ENCODE measurements around the gene LRRC4C.

DNA sequence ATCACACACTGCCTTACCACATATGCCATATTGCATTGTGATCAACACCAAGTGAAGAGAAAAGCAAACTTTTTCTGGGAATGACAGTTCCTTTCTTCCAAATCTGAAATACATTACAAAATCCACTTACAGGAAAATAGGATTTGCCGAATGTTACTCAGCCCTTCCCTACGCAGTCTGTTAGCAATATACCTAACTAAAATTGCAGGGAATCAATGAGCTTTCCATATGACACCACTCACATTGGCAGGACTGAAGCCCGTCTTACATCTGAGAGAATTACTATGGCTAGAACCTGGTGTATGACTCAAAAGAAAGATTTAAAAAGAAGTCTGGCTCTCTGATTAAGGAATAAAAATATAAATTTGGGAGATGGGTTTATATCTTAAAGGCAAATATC is 136.0 kb downstream of the LRRC4C start:
- no peak for TF ChIP-seq TAF1 (IDR thresholded peaks at IDR 0.05; ENCODE audit: borderline replicate concordance, low read depth, low read length)
- TF ChIP-seq, protein P1, sequence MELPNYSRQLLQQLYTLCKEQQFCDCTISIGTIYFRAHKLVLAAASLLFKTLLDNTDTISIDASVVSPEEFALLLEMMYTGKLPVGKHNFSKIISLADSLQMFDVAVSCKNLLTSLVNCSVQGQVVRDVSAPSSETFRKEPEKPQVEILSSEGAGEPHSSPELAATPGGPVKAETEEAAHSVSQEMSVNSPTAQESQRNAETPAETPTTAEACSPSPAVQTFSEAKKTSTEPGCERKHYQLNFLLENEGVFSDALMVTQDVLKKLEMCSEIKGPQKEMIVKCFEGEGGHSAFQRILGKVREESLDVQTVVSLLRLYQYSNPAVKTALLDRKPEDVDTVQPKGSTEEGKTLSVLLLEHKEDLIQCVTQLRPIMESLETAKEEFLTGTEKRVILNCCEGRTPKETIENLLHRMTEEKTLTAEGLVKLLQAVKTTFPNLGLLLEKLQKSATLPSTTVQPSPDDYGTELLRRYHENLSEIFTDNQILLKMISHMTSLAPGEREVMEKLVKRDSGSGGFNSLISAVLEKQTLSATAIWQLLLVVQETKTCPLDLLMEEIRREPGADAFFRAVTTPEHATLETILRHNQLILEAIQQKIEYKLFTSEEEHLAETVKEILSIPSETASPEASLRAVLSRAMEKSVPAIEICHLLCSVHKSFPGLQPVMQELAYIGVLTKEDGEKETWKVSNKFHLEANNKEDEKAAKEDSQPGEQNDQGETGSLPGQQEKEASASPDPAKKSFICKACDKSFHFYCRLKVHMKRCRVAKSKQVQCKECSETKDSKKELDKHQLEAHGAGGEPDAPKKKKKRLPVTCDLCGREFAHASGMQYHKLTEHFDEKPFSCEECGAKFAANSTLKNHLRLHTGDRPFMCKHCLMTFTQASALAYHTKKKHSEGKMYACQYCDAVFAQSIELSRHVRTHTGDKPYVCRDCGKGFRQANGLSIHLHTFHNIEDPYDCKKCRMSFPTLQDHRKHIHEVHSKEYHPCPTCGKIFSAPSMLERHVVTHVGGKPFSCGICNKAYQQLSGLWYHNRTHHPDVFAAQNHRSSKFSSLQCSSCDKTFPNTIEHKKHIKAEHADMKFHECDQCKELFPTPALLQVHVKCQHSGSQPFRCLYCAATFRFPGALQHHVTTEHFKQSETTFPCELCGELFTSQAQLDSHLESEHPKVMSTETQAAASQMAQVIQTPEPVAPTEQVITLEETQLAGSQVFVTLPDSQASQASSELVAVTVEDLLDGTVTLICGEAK (IDR thresholded peaks at IDR 0.05; ENCODE audit: borderline replicate concordance), result no peak
- TF ChIP-seq FOXK2 (IDR thresholded peaks at IDR 0.05), result no peak
- no peak for TF ChIP-seq EZH2 (IDR thresholded peaks at IDR 0.05; ENCODE audit: borderline replicate concordance, control insufficient read depth, low read depth, low read length)
- TF ChIP-seq MXI1 (IDR thresholded peaks at IDR 0.05; ENCODE audit: low read depth, low read length), result no peak
- TF ChIP-seq, protein P2, sequence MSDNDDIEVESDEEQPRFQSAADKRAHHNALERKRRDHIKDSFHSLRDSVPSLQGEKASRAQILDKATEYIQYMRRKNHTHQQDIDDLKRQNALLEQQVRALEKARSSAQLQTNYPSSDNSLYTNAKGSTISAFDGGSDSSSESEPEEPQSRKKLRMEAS (IDR thresholded peaks at IDR 0.05; ENCODE audit: low read depth, low read length), result no peak
- TF ChIP-seq, protein P3, sequence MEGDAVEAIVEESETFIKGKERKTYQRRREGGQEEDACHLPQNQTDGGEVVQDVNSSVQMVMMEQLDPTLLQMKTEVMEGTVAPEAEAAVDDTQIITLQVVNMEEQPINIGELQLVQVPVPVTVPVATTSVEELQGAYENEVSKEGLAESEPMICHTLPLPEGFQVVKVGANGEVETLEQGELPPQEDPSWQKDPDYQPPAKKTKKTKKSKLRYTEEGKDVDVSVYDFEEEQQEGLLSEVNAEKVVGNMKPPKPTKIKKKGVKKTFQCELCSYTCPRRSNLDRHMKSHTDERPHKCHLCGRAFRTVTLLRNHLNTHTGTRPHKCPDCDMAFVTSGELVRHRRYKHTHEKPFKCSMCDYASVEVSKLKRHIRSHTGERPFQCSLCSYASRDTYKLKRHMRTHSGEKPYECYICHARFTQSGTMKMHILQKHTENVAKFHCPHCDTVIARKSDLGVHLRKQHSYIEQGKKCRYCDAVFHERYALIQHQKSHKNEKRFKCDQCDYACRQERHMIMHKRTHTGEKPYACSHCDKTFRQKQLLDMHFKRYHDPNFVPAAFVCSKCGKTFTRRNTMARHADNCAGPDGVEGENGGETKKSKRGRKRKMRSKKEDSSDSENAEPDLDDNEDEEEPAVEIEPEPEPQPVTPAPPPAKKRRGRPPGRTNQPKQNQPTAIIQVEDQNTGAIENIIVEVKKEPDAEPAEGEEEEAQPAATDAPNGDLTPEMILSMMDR (IDR thresholded peaks at IDR 0.05 in 2 of 3, conservative IDR thresholded peaks at IDR 0.05 in 1 of 3; ENCODE audit: control insufficient read depth in 2 of 3, extremely low read depth in 1 of 3, insufficient read depth in 1 of 3, low read depth in 3 of 3, low read length in 3 of 3), result no peak
- TF ChIP-seq RCOR1 (conservative IDR thresholded peaks at IDR 0.05; ENCODE audit: low read depth, low read length), result no peak
- TF ChIP-seq ZNF24 (IDR thresholded peaks at IDR 0.05), result no peak
